MM.1S (cell line): ENCODE data around the gene MR1.

Experiments used
- DNase-seq: peaks from one replicate; pipeline ENCODE4 v3.0.0-alpha.2; 2015
- H2AFZ ChIP-seq: fragments of 300-600 bp; sonication (generic); 2 replicates; pipeline ENCODE4 v1.6.0; 2016; ENCODE audit warnings: antibody characterized with exemption, low read length
- H3F3A ChIP-seq: fragments of 300-600 bp; sonication (generic); 2 replicates; pipeline ENCODE4 v1.6.1; 2016; ENCODE audit warnings: mild to moderate bottlenecking, antibody characterized with exemption, low read length, moderate library complexity, mixed read lengths; ENCODE audit not compliant: insufficient read depth
- H3K27ac ChIP-seq: fragments of 300-600 bp; sonication (generic); 2 replicates; pipeline ENCODE4 v1.5.1; 2016; ENCODE audit warnings: mild to moderate bottlenecking, low read length
- H3K27me3 ChIP-seq: fragments of 300-600 bp; sonication (generic); replicated peaks from 2 replicates; pipeline ENCODE4 v1.6.0; 2016; ENCODE audit warnings: low read length; ENCODE audit not compliant: insufficient read depth
- H3K36me3 ChIP-seq: fragments of 300-600 bp; sonication (generic); replicated peaks from 2 replicates; pipeline ENCODE4 v1.6.1; 2016; ENCODE audit warnings: mild to moderate bottlenecking, low read length, mixed read lengths; ENCODE audit not compliant: insufficient read depth
- H3K4me1 ChIP-seq: fragments of 300-600 bp; sonication (generic); 2 replicates; pipeline ENCODE4 v1.6.1; 2016; ENCODE audit warnings: low read length, mixed read lengths
- H3K4me2 ChIP-seq: fragments of 300-600 bp; sonication (generic); 2 replicates; pipeline ENCODE4 v1.6.0; 2016; ENCODE audit warnings: low read depth, low read length
- H3K4me3 ChIP-seq: fragments of 300-600 bp; sonication (generic); 2 replicates; pipeline ENCODE4 v1.5.1; 2016; ENCODE audit warnings: low read length, mixed read lengths
- H3K79me2 ChIP-seq: fragments of 300-600 bp; sonication (generic); 2 replicates; pipeline ENCODE4 v1.6.1; 2016; ENCODE audit warnings: mixed run types, low read length, mixed read lengths
- H3K9ac ChIP-seq: fragments of 300-600 bp; sonication (generic); 2 replicates; pipeline ENCODE4 v1.6.1; 2016; ENCODE audit warnings: low read length, mixed read lengths
- H3K9me2 ChIP-seq: fragments of 300-600 bp; sonication (generic); replicated peaks from 2 replicates; pipeline ENCODE4 v1.6.1; 2016; ENCODE audit warnings: mild to moderate bottlenecking, low read length, mixed read lengths; ENCODE audit not compliant: insufficient read depth
- H3K9me3 ChIP-seq: fragments of 300-600 bp; sonication (generic); replicated peaks from 2 replicates; pipeline ENCODE4 v1.6.1; 2016; ENCODE audit warnings: mild to moderate bottlenecking, low read length, mixed read lengths; ENCODE audit not compliant: insufficient read depth
- H4K20me1 ChIP-seq: fragments of 300-600 bp; sonication (generic); 2 replicates; pipeline ENCODE4 v1.6.1; 2016; ENCODE audit warnings: mild to moderate bottlenecking, low read length, moderate library complexity, mixed read lengths; ENCODE audit not compliant: insufficient read depth
- EZH2 ChIP-seq: fragments of 300-600 bp; sonication (generic); optimal IDR thresholded peaks from 2 replicates; pipeline ENCODE3; 2017; ENCODE audit warnings: low read depth, mild to moderate bottlenecking, antibody characterized with exemption, low read length, mixed read lengths
- EZH2phosphoT487 ChIP-seq: fragments of 300-600 bp; sonication (generic); IDR thresholded peaks from 2 replicates; pipeline ENCODE4 v1.6.1; 2018; ENCODE audit warnings: antibody characterized with exemption, low read length
- TF ChIP-seq, protein P1 (sequence below): fragments of 300-600 bp; sonication (generic); IDR thresholded peaks from 2 replicates; pipeline ENCODE4 v1.5.1; 2016; ENCODE audit warnings: antibody characterized with exemption, low read length, mixed read lengths

The MR1 gene

DNA sequence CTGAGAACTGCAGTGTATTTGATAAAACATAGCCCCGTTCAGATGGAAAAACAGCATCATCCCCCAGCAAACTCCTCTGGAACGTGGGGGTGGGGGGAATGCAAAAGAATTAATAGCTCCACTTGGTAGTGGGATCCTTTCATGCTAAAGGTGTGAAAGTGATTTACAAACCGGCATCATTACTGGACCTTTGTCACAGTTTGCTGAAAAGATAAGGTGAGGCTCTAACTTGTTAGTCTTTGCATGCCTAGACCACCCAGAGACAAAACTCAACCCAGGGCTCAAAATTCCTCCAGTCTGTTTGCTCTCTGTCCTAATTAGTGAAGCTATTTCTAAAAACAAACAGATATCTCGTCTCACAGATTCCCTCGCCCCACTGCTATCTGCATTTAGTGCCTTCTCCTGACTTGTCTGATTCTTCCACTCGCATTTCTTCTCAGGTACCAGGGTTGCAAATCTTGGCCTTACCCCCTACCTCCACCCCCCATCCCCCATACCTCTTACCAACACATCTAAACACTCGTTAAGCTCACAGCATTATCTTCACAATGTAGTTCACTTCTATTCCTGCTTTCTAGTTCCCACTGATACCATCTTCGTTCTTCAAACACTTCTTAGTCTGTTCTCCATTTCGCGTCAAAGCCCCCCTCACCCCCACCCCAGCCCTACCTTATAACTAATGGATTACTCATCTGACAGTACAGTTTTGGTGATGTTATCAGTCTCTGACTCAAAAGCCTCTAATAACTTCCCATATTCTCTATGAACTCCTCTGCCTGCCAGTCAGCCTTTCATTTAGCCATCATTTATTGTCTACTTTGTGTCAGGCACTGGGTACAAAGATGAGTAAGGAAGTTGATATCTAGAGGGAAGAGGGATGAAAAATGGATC is 66.5 kb downstream of the MR1 start:
- Histone ChIP-seq H3K79me2 (no peaks in the 10 kb centered on the region), H3K27me3 (no peaks in the 10 kb centered on the region), H3K9ac (no peak overlapping the region), H3K36me3 (no peaks in the 10 kb centered on the region), H3K9me3 (no peaks in the 10 kb centered on the region), H3K27ac (peak overlapping the region; percentile 2; the same call in 1 of the 2 replicates), H3K4me3 (no peak overlapping the region), H3K4me2 (peak overlapping the region; percentile 27; the same call in 1 of the 2 replicates), H3F3A (0 out of 2 replicates have a peak, but pooled peaks cover 10% of the 10 kb centered on the region), H3K9me2 (no peaks in the 10 kb centered on the region), H3K4me1 (peaks cover 26% of the 10 kb centered on the region), H2AFZ (no peak overlapping the region), H4K20me1 (no peaks in the 10 kb centered on the region)
- no peak for TF ChIP-seq EZH2phosphoT487
- TF ChIP-seq, protein P1, sequence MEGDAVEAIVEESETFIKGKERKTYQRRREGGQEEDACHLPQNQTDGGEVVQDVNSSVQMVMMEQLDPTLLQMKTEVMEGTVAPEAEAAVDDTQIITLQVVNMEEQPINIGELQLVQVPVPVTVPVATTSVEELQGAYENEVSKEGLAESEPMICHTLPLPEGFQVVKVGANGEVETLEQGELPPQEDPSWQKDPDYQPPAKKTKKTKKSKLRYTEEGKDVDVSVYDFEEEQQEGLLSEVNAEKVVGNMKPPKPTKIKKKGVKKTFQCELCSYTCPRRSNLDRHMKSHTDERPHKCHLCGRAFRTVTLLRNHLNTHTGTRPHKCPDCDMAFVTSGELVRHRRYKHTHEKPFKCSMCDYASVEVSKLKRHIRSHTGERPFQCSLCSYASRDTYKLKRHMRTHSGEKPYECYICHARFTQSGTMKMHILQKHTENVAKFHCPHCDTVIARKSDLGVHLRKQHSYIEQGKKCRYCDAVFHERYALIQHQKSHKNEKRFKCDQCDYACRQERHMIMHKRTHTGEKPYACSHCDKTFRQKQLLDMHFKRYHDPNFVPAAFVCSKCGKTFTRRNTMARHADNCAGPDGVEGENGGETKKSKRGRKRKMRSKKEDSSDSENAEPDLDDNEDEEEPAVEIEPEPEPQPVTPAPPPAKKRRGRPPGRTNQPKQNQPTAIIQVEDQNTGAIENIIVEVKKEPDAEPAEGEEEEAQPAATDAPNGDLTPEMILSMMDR: no peak
- no peak for TF ChIP-seq EZH2
- DNase-seq: no peak

DNA sequence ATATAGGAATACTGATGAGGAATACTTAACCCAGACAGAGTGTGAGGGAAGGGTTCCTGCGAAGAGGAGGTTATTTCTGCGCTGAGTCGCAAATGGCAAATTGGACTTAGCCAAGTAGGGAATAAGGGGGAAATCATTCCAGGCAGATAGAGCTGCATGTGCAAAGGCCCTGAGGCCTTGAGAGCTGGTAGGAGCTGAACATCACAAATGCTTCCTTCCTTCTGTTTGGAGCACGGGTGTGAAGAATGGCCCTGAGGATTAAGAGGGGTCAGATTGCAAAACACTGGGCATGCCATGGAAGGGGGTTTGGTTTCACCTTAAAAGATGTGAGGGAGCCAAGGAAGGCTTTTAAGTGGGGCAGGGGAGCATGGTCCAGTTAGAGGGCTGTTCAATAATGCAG is 67.2 kb downstream of the MR1 start:
- Histone ChIP-seq H3F3A (0 out of 2 replicates have a peak, but pooled peaks cover 15% of the 10 kb centered on the region), H3K4me1 (peaks cover 30% of the 10 kb centered on the region), H3K36me3 (no peaks in the 10 kb centered on the region), H4K20me1 (no peaks in the 10 kb centered on the region), H3K9me2 (no peaks in the 10 kb centered on the region), H3K79me2 (no peaks in the 10 kb centered on the region), H3K4me3 (no peak overlapping the region), H3K9me3 (no peaks in the 10 kb centered on the region), H2AFZ (no peak overlapping the region), H3K27ac (no peak overlapping the region), H3K27me3 (peaks cover 3% of the 10 kb centered on the region), H3K9ac (no peak overlapping the region), H3K4me2 (no peak overlapping the region)
- DNase-seq: no peak
- TF ChIP-seq EZH2phosphoT487 (no peak), EZH2 (no peak)
- TF ChIP-seq, protein P1: no peak

DNA sequence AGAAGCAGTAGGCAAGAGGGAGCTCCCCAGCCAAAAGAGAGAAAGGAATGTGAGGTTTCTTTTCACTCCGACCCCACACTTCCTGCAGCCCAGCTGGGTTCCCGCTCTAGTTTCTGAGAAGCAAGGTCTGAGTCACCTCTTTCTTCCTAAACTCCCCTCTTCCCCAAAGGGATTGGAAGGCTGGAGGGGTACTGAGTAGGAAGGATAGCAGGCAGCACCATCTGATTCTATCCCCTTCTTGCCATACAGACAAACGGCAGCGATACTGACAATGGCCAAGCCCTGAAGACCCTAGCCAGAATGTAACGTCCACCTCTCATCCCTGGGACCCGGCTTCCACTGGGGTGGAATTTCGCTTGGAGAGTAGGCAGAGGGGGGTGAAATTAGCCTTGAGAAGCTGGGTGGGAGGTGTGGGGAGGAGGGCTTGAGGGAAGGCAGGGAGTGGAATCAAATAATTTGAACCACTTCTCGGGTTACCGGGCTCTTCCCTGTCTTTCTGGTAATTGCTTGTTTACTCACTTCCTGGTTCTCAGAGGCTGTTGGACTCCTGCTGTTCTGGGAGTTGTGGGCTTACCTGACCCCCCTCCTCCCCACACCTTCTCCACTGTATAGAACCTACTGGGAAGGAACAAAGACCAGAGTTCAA is 67.9 kb downstream of the MR1 start:
- no peaks in the 10 kb centered on the region for H3K79me2 ChIP-seq
- no peak overlapping the region for H3K27ac ChIP-seq
- H3K4me2 ChIP-seq: no peak overlapping the region
- H2AFZ ChIP-seq: no peak overlapping the region
- H3K9ac ChIP-seq: no peak overlapping the region
- H3K27me3 ChIP-seq: peaks cover 10% of the 10 kb centered on the region
- H3K9me3 ChIP-seq: no peaks in the 10 kb centered on the region
- DNase-seq: no peak
- 0 out of 2 replicates have a peak, but pooled peaks cover 17% of the 10 kb centered on the region for H3F3A ChIP-seq
- H3K4me1 ChIP-seq: peaks cover 33% of the 10 kb centered on the region
- H3K9me2 ChIP-seq: no peaks in the 10 kb centered on the region
- no peak overlapping the region for H3K4me3 ChIP-seq
- TF ChIP-seq, protein P1: no peak
- no peak for TF ChIP-seq EZH2
- TF ChIP-seq EZH2phosphoT487: no peak
- H4K20me1 ChIP-seq: no peaks in the 10 kb centered on the region
- no peaks in the 10 kb centered on the region for H3K36me3 ChIP-seq
